Mammary epithelial cell (primary cell): ENCODE data around the gene TGFA.

Source experiments
- CTCF ChIP-seq, 2 donors: IDR thresholded peaks in 1 of 2; conservative IDR thresholded peaks in 1 of 2; 2 replicates each; pipeline ENCODE4 v1.5.1; 2011 to 2012; ENCODE audit warnings: inconsistent platforms in 2 of 2, low read length in 2 of 2, mild to moderate bottlenecking in 2 of 2, control low read depth in 1 of 2, low read depth in 1 of 2; ENCODE audit not compliant: insufficient read depth in 1 of 2; ENCODE audit errors: extremely low read depth in 1 of 2
- EZH2 ChIP-seq: IDR thresholded peaks from 2 replicates; pipeline ENCODE4 v1.6.1; 2012; ENCODE audit warnings: low read length, inconsistent platforms, borderline replicate concordance

- no peak for TF ChIP-seq CTCF (conservative IDR thresholded peaks at IDR 0.05 in 1 of 2, IDR thresholded peaks at IDR 0.05 in 1 of 2; ENCODE audit: extremely low read depth in 1 of 2, insufficient read depth in 1 of 2, low read depth in 1 of 2, low read length in 2 of 2)
- TF ChIP-seq EZH2, result no peak
These were observed 29.5 kb upstream of the TGFA start for GRCh38 chr2:70583091-70583490.
